Fibroblast of lung (primary cell): ENCODE results near the gene CDH4.

Source experiments
- EZH2 ChIP-seq: IDR thresholded peaks from 2 replicates; pipeline ENCODE4 v1.5.1; 2012; ENCODE audit warnings: low read length, control low read depth, mild to moderate bottlenecking; ENCODE audit errors: missing control alignments
- TF ChIP-seq, protein P1 (sequence below), 2 donors: IDR thresholded peaks in 1 of 2; conservative IDR thresholded peaks in 1 of 2; 1 replicate in 1 of 2; 2 replicates in 1 of 2; pipeline ENCODE4 v1.5.1; 2011 to 2012; ENCODE audit warnings: low read length in 2 of 2, control low read depth in 1 of 2, inconsistent platforms in 1 of 2, low read depth in 1 of 2, mild to moderate bottlenecking in 1 of 2

DNA sequence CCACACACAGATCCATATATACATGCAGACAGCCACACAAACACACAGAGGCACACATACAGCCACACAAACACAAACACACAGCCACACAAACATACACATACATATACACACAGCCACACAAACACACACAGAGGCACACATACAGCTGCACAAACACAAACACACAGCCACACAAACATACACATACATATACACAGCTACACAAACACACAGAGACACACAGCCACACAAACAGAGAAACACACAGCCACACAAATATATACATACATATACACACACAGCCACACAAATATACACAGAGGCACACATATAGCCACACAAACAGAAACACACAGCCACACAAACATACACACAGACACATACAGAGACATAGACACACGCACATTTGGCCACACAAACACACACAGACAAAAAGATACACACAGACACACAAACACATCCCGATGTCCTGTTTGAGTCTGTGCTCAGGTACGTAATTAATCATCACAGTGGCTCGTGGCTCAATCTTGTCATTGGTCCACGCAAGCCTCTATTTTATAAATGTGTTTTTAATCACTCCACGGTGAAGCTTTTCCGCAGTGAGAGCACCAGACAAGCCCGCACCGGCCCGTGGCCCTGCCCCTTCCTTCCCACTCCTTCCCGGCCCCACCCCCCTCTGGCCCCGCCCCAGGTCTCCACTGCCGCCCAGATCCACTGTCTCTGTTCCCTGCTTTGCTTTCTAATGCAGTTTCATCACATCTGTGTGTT is 135.3 kb downstream of the CDH4 start:
- TF ChIP-seq, protein P1, sequence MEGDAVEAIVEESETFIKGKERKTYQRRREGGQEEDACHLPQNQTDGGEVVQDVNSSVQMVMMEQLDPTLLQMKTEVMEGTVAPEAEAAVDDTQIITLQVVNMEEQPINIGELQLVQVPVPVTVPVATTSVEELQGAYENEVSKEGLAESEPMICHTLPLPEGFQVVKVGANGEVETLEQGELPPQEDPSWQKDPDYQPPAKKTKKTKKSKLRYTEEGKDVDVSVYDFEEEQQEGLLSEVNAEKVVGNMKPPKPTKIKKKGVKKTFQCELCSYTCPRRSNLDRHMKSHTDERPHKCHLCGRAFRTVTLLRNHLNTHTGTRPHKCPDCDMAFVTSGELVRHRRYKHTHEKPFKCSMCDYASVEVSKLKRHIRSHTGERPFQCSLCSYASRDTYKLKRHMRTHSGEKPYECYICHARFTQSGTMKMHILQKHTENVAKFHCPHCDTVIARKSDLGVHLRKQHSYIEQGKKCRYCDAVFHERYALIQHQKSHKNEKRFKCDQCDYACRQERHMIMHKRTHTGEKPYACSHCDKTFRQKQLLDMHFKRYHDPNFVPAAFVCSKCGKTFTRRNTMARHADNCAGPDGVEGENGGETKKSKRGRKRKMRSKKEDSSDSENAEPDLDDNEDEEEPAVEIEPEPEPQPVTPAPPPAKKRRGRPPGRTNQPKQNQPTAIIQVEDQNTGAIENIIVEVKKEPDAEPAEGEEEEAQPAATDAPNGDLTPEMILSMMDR (conservative IDR thresholded peaks at IDR 0.05 in 1 of 2, IDR thresholded peaks at IDR 0.05 in 1 of 2; ENCODE audit: low read depth in 1 of 2, low read length in 2 of 2), result no peak
- no peak for TF ChIP-seq EZH2
